ENCODE data around the gene COL27A1.

- TF ChIP-seq, protein P1, sequence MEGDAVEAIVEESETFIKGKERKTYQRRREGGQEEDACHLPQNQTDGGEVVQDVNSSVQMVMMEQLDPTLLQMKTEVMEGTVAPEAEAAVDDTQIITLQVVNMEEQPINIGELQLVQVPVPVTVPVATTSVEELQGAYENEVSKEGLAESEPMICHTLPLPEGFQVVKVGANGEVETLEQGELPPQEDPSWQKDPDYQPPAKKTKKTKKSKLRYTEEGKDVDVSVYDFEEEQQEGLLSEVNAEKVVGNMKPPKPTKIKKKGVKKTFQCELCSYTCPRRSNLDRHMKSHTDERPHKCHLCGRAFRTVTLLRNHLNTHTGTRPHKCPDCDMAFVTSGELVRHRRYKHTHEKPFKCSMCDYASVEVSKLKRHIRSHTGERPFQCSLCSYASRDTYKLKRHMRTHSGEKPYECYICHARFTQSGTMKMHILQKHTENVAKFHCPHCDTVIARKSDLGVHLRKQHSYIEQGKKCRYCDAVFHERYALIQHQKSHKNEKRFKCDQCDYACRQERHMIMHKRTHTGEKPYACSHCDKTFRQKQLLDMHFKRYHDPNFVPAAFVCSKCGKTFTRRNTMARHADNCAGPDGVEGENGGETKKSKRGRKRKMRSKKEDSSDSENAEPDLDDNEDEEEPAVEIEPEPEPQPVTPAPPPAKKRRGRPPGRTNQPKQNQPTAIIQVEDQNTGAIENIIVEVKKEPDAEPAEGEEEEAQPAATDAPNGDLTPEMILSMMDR (IDR thresholded peaks at IDR 0.05; ENCODE audit: poor library complexity): no peak
- TF ChIP-seq EZH2 (IDR thresholded peaks at IDR 0.05; ENCODE audit: borderline replicate concordance) (no peak), EZH2phosphoT487 (IDR thresholded peaks at IDR 0.05; ENCODE audit: low read depth, severe bottlenecking, unreplicated experiment) (no peak)
These were observed 189.4 kb downstream of the COL27A1 start for GRCh38 chr9:114344692-114345091.
